Sciatic nerve (tissue), 2 donors: Measurements from ENCODE around the gene AMZ1. TPM values are rescaled to one million over a fixed set of nuclear protein-coding genes. Genes with fewer than 3 reads are reported as not detected.
A peak's percentile ranks its signal among the peaks of the same experiment; 100 is the strongest.
"Not testable (repeated sequence)": the region's sequence is repeated elsewhere in the genome, so short reads cannot be mapped to it uniquely, and the experiment has no call there.

Experiments
- ATAC-seq: fragments of 200-7000 bp; cut with Tn5 transposase; one replicate; pipeline ENCODE4 v1.9.1; 2020; ENCODE audit warnings: mild to moderate bottlenecking, moderate library complexity
- DNase-seq: peaks from one replicate; pipeline ENCODE4 v3.0.0-alpha.2; 2020; ENCODE audit warnings: low spot score
- intact Hi-C: fragments of 100-400 bp; cut with DNase I; formaldehyde crosslinking; loops from one replicate; pipeline ENCODE4 v1.14.2; 2022
- total RNA-seq: library from RNA; stranded (reverse); fragmentation: NEBNext Ultra II Directional; extraction: Animal tissue kit (Norgen Biotek cat#: 25700); gene quantifications from one replicate; pipeline ENCODE4 v1.2.1, GENCODE V29; 2021
- donor health status: DM: no; HTN: no; CAD: no.
- donor health status: DM: no; HTN: no; CAD: no.

Gene AMZ1
- total RNA-seq, 1 donor from 2014 or later = 0.31 TPM

GRCh38 chr7:2686101-2686500, 1.9 kb upstream of the AMZ1 start:
- intact Hi-C loops = no loop called here
- ATAC-seq = no peak
- DNase-seq = no peak

- ATAC-seq = no peak
- intact Hi-C loops = no loop called here
- no peak for DNase-seq
Observed at GRCh38 chr7:2687338-2687869, 598 bp upstream of the AMZ1 start.

GRCh38 chr7:2688409-2689342, 674 bp downstream of the AMZ1 start:
- intact Hi-C loops = no loop called here
- no peak for DNase-seq
- ATAC-seq = no peak

GRCh38 chr7:2689343-2689847, 1.4 kb downstream of the AMZ1 start:
- no peak for DNase-seq

GRCh38 chr7:2689951-2690705, 2.1 kb downstream of the AMZ1 start:
- intact Hi-C loops = no loop called here
- DNase-seq (no peak), ATAC-seq (no peak)

More at GRCh38 chr7:2689343-2689847, 1.4 kb downstream of the AMZ1 start:
- ATAC-seq = no peak
- intact Hi-C loops = no loop called here

- intact Hi-C loops = no loop called here
- no peak for ATAC-seq
- no peak for DNase-seq
Observed at GRCh38 chr7:2691011-2691707, 3.2 kb downstream of the AMZ1 start.

- ATAC-seq, DNase-seq, intact Hi-C loops: not testable (repeated sequence)
Observed at GRCh38 chr7:2691932-2692439, 4.0 kb downstream of the AMZ1 start.

- ATAC-seq (no peak), DNase-seq (no peak)
- intact Hi-C loops = no loop called here
Observed at GRCh38 chr7:2692543-2692942, 4.5 kb downstream of the AMZ1 start.

- intact Hi-C loops, DNase-seq, ATAC-seq: not testable (repeated sequence)
Observed at GRCh38 chr7:2693420-2694121, 5.6 kb downstream of the AMZ1 start.

GRCh38 chr7:2694122-2694436, 6.1 kb downstream of the AMZ1 start:
- ATAC-seq, DNase-seq, intact Hi-C loops: not testable (repeated sequence)

GRCh38 chr7:2698581-2699288, 10.7 kb downstream of the AMZ1 start:
- no peak for ATAC-seq
- DNase-seq = no peak
- intact Hi-C loops = no loop called here

GRCh38 chr7:2699289-2699620, 11.3 kb downstream of the AMZ1 start:
- DNase-seq = no peak
- intact Hi-C loops = no loop called here
- no peak for ATAC-seq

- DNase-seq = no peak
- intact Hi-C loops = no loop called here
- no peak for ATAC-seq
Observed at GRCh38 chr7:2700141-2700850, 12.3 kb downstream of the AMZ1 start.

GRCh38 chr7:2701424-2701823, 13.4 kb downstream of the AMZ1 start:
- ATAC-seq = peak; percentile 8
- intact Hi-C loops = no loop called here

GRCh38 chr7:2701832-2702593, 14.0 kb downstream of the AMZ1 start:
- DNase-seq (no peak), ATAC-seq (peak; percentile 87)
- intact Hi-C loops = no loop called here

More at GRCh38 chr7:2701424-2701823, 13.4 kb downstream of the AMZ1 start:
- no peak for DNase-seq

- no peak for ATAC-seq
- DNase-seq = no peak
- intact Hi-C loops = no loop called here
Observed at GRCh38 chr7:2702594-2702957, 14.6 kb downstream of the AMZ1 start.
